ENCODE measurements around the gene SIRPA. TPM values are rescaled to one million over a fixed set of nuclear protein-coding genes. Genes with fewer than 3 reads are reported as not detected.

Gene SIRPA
- total and polyA plus RNA-seq, 2 of the 4 experiments (the other 2 are of a cell fraction): 9.9 to 40.2 TPM

DNA sequence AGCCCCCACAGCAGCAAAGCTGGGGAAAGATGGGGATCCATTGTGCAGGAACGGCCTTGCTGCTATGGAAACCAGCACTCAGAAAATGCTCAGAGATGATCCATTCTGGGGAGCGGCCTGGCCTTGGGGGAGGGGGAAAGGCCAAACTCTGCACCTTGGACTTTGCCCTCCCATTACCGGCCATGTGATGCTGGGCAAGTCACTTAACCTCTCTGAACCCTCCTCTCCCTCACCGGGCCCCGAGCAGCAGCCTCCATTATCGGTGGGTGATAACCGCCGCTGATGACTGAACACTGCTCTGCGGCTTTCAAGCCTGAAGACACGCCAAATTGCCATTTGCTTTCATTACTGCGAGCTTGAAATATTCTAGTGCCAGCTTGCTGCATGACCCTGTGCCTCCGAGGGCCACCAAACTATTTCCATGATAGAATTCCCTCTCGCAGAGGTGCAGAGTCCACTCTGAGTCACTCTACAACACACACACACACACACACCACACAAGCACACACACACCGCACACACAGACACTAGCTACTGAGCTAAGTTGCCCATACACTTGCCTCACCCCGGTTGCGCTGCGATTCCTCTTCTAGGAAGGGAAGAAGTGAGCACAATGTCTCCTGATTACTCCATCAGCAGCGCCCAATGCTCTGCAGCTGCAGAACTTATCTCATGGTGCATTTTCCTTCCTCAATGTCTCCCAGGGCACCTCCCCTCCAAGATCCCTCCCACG lies 20.6 kb upstream of the SIRPA start:
- H2AK5ac ChIP-seq (ENCODE audit: low read depth, low read length): no peak overlapping the region
- H4K5ac ChIP-seq (ENCODE audit: low read depth, low read length): no peak overlapping the region
- H2BK15ac ChIP-seq (ENCODE audit: low read depth, low read length): no peak overlapping the region
- H2AK9ac ChIP-seq (replicated peaks; ENCODE audit: low read depth, low read length, poor library complexity): no peak overlapping the region
- no peaks in the 10 kb centered on the region for H3K79me1 ChIP-seq (ENCODE audit: low read depth in 1 of 2, low read length in 2 of 2)
- H3K18ac ChIP-seq (ENCODE audit: low read depth, low read length): no peak overlapping the region
- no peaks in the 10 kb centered on the region for H3K9me1 ChIP-seq (ENCODE audit: insufficient read depth, low read length)
- H2BK5ac ChIP-seq (ENCODE audit: low read depth, low read length, poor library complexity, severe bottlenecking): no peak overlapping the region
- intact Hi-C loops (cut with micrococcal nuclease): no loop called here
- H3K4me2 ChIP-seq (ENCODE audit: low read depth, low read length): no peak overlapping the region
- no peak overlapping the region for H2BK120ac ChIP-seq (ENCODE audit: low read depth, low read length)
- in situ Hi-C loops (cut with MboI; ENCODE audit: low sequenced_read_pairs): no loop called here
- H3K4ac ChIP-seq (ENCODE audit: low read depth, low read length): no peak overlapping the region
- H3K9ac ChIP-seq (ENCODE audit: low read depth, low read length): no peak overlapping the region
- 73% methylated on average over 12 of the region's 19 CpGs; no CpG with 5 or more reads in 1 of the 2 experiments for WGBS, 2 experiments (ENCODE audit: extremely low coverage in 2 of 2, insufficient read length in 1 of 2)
- ChIA-PET CTCF (no interaction called here), POLR2A (ENCODE audit: unreplicated experiment) (no interaction called here)
- dilution Hi-C loops (cut with HindIII; ENCODE audit: low sequenced_read_pairs, unreplicated experiment): no loop called here
- H3K4me1 ChIP-seq (ENCODE audit: control insufficient read depth, insufficient read depth, low read length): no peaks in the 10 kb centered on the region; the same call in 1 of the 2 replicates
- H4K8ac ChIP-seq (ENCODE audit: low read depth in 2 of 2, low read length in 2 of 2): no peak overlapping the region
- no peak overlapping the region for H3K56ac ChIP-seq (ENCODE audit: extremely low read depth, insufficient read depth, low read length)
- peaks cover 4% of the 10 kb centered on the region; the same call in 1 of the 2 replicates for H3K27me3 ChIP-seq (ENCODE audit: control insufficient read depth, insufficient read depth, low read length)
- no peaks in the 10 kb centered on the region for H3K36me3 ChIP-seq (ENCODE audit: control insufficient read depth, insufficient read depth, low read length)
- H4K91ac ChIP-seq (ENCODE audit: insufficient read depth, low read depth, low read length): no peak overlapping the region
- H3K27ac ChIP-seq (ENCODE audit: insufficient read depth, low read length): no peak overlapping the region
- no peak overlapping the region for H2AFZ ChIP-seq (replicated peaks; ENCODE audit: low read length, poor library complexity)
- DNase-seq: peak; percentile 29
- no peaks in the 10 kb centered on the region for H4K20me1 ChIP-seq (ENCODE audit: insufficient read depth, low read length)
- no peak overlapping the region for H2BK20ac ChIP-seq (ENCODE audit: low read depth, low read length)
- TF ChIP-seq BHLHE40 (IDR thresholded peaks at IDR 0.05; ENCODE audit: low read depth, low read length) (no peak), FOS (IDR thresholded peaks at IDR 0.05; ENCODE audit: low read depth, low read length) (no peak), RFX5 (IDR thresholded peaks at IDR 0.05; ENCODE audit: low read depth, low read length) (no peak), RCOR1 (IDR thresholded peaks at IDR 0.05; ENCODE audit: insufficient replicate concordance, low read length) (no peak)
- TF ChIP-seq, protein P1, sequence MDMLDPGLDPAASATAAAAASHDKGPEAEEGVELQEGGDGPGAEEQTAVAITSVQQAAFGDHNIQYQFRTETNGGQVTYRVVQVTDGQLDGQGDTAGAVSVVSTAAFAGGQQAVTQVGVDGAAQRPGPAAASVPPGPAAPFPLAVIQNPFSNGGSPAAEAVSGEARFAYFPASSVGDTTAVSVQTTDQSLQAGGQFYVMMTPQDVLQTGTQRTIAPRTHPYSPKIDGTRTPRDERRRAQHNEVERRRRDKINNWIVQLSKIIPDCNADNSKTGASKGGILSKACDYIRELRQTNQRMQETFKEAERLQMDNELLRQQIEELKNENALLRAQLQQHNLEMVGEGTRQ (IDR thresholded peaks at IDR 0.05; ENCODE audit: low read depth, low read length): no peak
- TF ChIP-seq, protein P2, sequence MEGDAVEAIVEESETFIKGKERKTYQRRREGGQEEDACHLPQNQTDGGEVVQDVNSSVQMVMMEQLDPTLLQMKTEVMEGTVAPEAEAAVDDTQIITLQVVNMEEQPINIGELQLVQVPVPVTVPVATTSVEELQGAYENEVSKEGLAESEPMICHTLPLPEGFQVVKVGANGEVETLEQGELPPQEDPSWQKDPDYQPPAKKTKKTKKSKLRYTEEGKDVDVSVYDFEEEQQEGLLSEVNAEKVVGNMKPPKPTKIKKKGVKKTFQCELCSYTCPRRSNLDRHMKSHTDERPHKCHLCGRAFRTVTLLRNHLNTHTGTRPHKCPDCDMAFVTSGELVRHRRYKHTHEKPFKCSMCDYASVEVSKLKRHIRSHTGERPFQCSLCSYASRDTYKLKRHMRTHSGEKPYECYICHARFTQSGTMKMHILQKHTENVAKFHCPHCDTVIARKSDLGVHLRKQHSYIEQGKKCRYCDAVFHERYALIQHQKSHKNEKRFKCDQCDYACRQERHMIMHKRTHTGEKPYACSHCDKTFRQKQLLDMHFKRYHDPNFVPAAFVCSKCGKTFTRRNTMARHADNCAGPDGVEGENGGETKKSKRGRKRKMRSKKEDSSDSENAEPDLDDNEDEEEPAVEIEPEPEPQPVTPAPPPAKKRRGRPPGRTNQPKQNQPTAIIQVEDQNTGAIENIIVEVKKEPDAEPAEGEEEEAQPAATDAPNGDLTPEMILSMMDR (conservative IDR thresholded peaks at IDR 0.05; ENCODE audit: low read depth, low read length): no peak
- H3K14ac ChIP-seq (replicated peaks; ENCODE audit: low read depth, low read length): no peak overlapping the region
- H3K4me3 ChIP-seq (ENCODE audit: insufficient read depth, low read depth, low read length): no peak overlapping the region
- BruUV-seq (replicated peaks): no TSS peak
- ATAC-seq (ENCODE audit: low read depth): no peak
- no peak overlapping the region for H3K23ac ChIP-seq (ENCODE audit: low read depth, low read length)
- 0 out of 2 replicates have a peak, but pooled peaks cover 2% of the 10 kb centered on the region for H3K9me3 ChIP-seq (ENCODE audit: control insufficient read depth, insufficient read depth, low read length)
